SIG-M5 treated with dmso at 0.1 percent for 504 hours (cell line): ENCODE results near the gene BCL2.

Experiments used
- DNase-seq: peaks from one replicate; lab custom pipeline; 2025; ENCODE audit not compliant: unreplicated experiment; lab: John Stamatoyannopoulos, UW

BCL2 gene

DNA sequence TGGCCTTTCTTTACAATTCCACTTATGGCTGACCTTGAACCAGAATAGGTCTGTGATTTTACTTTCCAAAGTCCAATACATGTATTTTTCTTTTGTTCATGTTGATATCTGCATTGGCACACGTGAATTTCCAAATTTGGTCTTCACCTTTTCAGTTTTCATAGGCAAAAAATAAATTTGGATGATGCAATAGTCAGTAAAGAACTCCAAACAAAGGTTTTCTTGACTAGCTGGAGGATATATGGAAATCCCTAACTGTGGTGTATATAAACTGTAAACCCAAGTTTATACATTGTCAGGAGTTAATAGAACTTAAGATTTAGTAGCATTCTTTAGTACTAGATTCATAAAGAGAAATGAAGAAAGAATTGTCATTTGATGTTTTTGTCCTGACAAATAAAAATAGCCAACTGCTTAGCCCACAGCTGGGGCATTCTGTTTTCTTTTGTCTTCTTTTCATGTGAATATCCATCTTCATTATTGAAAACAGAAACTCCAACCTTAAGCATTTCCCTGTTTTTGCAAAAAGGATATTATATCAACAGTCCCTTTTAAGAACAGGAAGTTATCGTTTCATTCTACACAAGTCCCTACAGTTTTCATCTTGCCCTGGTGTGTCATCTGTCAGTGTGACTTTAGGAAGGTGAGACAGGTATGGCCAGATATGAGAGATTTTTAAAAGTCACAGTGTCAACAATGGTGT is 132.9 kb downstream of the BCL2 start:
- no peak for DNase-seq

DNA sequence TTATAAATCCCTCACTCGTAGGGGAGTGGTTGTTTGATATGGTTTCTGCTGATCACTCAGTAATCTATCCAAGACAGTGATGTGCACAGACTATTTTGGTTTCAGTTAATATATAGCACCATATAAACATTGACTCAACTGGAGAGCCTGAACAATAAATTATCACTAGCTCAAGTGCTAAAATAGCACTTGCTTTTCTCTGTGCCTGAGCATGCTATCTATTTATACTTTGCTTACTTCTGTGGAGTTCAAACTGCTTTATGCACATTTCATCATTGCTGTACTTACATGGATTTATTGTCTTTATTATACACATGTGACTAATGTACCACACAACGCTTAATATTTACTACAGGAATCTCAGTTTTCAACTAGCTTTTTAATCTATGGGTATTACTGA is 133.6 kb downstream of the BCL2 start:
- DNase-seq = no peak

DNA sequence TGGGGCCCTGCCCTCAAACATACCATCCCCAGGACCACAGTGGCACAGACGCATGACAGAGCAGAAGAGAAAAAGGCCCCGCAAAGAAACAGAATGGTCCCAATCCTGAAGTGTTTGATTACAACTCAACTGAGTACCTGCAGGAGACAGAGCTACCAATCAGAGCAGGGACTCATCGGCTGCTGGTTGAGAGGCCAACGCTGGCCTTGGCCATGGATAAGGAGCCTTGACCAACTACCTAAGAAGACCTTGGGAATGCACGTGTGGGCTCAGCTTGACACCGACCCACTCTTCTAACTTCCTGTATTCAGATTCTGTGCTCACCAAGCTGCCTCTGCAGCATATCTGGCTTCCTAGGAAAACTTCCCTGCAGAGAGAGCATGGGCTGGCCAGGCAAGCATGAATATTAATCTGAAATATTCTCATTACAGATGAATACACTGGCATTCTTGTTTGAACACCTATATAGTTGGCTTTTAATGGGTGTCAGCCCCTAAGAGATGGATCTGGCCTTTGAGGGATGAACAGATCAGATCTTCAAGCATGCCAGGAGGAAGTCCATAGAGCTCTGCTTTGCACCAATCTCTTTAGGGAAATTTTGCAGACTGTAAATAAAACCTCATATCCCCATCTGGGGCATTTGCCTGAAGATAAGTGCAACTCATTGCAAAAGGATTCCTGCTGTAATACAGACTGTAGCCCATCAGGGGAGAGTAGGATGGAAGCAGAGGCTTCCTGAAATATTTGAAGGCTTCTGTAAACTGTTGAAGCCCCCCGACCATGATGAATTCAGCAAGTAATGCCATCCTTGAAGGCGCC is 135.4 kb downstream of the BCL2 start:
- DNase-seq = no peak

DNA sequence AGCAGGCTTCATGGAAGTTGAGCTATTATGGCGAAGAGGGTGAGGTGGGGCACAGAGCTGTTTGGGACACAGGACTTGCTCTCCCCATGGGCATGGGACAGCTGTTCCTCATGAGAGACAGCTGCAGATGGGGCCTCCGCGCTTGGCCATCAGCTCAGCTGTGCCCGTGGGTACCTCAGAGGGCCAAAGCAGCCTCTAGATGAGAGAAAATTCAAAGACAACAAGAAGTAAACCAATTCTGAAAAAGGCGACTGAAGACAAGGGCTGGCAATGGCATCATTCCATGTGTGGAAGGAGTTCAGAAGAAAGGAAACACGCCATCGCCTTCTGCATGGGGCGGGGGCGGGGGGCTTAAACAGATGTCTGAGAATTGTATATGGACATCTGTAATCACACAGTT is 136.2 kb downstream of the BCL2 start:
- no peak for DNase-seq

DNA sequence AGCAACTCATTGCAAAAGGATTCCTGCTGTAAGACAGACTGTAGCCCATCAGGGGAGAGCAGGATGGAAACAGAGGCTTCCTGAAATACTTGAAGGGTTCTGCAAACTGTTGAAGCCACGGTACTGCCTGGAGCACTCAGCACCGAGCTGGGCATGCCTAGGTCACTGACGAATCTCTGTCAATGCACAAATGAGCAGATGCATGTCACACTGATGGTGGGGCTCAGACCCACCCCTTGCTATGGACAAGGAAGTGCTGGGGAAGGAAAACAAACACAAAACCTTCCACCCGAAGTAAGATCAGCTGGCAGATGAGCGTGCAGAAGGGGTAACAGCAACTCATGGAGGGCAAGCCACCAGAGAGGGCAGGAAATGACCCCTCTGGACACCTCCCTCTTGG is 136.7 kb downstream of the BCL2 start:
- no peak for DNase-seq

DNA sequence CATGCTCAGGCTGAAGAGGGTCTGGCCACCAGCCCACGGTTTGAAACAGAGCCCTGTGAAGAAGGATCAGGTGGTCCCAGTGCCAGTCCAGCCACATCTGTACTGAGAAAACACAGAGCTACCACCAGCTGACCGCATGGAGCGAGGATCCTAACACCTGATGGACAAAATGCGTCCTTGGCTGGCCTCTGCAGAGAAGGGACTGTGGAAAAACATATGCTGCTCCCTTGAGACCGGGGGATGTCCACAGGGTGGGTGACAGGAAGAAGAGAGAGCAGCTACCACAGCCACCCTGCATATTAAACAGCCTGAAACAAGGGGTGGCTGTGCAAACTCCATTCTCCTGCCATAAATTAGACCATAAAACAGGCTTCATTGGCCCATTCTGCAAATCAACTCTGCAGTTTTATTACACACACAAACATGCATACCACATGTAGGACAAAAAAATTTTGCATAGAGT is 137.2 kb downstream of the BCL2 start:
- no peak for DNase-seq

DNA sequence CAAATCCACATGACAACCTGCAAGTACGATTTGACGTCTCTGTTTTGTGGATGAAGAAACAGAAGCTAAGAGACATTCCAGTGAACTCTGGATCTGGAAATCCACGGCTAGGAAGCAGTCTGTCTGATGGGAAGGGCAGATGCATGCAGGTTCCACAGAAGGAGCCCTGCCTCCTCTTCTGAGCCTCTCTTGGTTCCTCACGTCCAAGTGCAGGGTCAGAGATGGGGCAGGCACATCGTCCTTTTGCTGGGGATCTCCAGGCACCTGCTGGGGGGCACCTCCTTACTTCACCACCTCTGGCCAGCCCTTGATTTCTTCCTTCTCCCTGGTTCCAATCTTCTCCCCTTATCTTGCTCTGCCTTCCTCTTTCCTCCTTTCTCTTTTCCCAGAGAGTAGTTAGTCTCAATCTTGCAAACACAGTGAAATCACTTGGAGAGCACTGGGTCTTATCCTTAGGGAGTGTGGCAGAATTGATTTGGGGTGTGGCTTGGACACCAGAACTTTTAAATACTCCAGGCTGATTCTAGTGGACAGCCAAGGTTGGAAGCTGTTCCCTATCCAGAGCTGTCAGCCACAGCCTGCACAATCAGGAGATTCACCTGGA is 137.8 kb downstream of the BCL2 start:
- DNase-seq = no peak

DNA sequence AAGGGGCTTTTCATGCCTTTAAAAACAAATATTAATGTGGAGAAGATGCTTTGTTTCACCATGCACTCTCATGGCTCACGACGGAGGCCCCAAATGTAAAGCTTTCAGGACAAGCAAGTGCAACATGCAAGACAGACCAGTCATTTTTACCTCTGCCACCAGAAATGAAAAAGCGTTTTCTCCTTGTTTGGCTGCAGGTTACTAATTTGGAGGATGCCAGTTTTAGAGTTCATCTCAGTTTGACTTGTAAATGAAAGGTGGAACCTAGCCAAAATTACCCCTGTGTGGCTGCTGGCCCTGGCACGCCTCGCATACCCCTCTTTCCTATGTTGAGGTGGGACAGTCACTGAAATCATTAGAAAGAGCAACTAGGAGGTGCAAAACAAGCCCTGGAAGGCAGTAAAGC is 138.6 kb downstream of the BCL2 start:
- no peak for DNase-seq

DNA sequence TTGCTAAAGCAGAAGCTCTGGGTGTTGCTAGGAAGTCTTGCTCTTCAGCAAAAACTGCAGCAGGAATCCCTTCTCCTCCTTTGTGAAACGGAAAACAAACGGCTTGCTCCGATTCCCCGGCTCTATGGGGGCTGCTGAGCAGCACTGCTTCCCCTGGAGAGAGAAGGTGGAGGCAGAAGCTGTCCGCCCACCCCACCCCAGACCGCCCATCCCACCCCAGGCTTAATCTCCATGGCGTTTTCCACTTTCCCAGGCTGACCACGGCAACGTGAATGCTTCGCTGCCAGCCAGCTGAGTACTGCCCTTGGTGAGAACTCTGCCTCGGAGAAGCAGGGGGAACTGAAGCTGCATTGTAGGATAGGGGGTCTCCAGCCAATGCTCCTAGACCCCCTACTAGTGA is 139.2 kb downstream of the BCL2 start:
- DNase-seq = no peak

DNA sequence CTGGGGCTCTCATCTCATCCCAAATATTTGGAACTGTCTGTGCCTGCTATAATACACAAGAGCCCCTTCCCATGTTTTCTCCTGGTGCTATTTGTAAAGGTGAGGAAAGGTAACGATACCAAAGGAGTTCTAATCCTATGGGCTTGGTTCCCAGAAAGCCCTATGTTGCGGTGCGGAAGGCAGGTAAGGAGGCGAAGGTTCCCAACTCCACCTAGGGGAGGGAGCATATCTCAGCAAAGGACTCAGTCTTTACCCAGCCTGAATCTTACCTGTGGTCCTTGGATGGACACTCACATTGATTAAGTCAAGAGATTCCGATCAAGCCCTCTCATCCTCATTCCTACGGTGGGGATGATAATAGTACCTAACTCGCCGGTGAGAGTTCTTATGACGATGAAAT is 140.1 kb downstream of the BCL2 start:
- no peak for DNase-seq

DNA sequence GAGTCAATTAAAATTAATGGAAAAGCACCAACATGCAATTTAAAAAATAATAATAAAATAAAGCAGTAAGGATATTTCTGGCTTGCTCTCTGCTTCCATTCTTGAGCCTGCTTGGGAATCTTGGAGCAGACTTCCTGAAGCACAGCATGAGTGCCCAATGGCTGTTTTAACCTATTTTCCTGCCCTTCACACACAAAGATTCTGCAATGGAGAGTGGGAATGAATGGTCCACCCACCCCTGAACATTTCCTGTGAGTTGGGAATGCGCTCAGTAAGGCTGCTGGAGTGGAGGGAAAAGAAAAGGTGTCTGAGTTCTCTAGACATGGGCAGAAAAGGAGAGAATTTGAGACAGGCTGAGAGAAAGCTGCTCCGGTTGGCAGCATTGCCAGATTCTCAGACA is 140.6 kb downstream of the BCL2 start:
- DNase-seq = no peak

DNA sequence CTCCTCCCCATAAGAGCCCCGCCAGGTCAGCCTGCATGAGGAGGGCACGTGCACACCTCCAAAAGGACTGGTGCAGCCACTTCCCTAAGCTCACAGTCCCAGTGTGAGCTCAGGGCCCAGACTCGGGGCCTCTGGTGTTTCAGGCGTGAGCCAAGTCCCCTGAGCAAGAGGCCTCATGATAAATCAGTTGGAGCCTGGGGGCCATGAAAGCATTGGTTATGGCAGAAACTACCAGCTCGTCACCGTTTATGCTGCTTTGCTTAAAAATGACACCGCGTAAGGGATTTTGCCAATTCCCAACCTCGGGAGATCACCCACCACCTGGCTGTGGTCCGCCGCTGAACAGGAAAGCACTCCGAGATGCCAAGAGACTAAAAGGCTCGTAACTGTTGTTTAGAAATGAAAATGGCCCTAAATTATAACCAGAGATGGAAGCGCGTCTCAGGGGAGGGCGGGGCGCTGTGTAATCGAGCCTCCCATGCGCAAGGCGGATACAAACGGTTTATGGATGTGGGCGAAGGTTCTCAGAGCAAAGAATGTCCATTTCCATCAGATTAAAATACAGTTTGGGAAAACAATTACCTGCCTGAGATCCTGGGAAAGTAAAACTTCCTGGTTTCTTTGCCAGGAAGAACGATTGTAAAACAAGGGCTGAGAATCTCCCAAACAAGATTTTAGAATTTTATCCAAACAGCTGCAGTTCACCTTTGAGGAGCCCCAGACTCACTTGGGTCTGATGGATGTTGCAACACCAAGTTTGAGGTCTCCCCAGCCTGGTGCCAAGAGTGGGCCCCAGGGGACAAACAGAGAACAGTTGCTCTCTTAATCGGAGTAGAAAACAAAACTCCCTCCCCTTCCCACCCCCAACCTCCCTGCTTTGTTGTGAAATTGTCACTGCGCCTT is 141.4 kb downstream of the BCL2 start:
- DNase-seq = peak; percentile 47

DNA sequence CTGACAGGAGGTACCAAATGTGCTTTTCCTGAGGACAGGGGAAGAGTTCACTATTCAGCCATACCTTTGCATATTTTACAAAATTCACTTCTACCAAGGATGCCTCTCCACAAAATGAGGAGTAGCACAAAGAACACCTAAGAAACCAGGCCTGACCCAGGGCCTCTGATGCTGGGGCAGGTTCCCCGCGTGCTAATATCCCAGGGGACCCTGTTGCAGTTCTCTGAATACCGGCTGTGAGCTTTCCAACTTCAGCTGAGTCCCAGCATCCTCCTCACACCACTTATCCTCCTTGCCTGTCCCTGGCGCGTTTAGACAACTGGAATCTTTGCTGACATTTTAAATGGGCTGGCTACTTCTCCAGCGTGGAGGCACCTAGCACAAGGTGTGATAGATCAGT is 142.3 kb downstream of the BCL2 start:
- no peak for DNase-seq

DNA sequence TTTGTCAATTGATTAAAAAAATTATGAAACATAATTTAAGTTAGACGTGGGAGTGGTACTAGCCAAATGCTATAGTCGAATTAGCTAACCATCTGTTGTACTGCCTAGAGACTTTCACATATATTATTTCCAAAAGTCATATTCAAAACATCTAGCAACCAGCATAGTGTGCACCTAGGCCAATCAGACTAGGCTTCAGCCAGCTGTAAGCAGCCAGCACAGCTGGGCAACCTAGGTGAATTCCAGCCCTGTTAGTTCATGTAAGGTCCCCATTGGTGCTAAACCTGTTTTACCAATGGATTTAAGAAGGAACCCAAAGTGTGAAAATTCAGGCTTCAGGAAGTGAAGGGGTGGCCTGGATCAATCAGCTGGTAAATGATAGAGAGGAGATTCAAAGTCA is 144.3 kb downstream of the BCL2 start:
- no peak for DNase-seq

DNA sequence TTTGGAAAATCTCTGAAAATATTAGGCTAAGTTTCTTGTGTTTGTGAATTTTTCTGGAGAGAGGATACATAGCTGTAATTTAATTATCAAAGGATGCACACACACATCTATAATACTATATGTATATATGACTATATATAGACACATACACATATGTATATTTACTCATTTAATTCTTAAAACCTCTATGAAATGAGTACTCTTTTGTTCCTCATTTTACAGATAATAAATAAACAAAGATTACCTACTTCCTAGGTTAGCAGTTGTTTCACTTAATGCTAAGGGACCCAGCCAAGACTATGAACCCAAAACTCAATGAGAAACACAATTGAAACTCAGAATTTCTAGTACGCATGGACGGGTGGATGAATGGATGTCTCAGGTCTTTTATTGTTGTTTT is 145.6 kb downstream of the BCL2 start:
- DNase-seq = no peak

DNA sequence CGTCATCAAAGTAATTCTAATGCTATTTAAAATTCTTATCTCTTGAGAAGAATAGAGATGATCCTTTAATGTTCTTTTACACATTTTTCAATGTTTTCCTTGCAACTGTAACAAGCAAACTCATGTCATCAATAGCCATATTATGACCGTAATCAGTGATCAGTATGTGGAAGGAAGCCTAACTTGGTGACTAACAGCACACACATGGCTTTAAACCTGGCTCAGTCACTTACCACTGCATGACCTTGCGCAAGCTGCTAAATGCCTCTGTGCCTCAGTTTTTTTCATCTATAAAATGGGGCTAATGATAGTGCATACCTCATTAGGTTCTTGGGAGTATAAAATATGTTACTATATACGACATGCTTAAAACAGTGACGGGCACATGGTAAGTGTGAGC is 149.7 kb downstream of the BCL2 start:
- DNase-seq = no peak

DNA sequence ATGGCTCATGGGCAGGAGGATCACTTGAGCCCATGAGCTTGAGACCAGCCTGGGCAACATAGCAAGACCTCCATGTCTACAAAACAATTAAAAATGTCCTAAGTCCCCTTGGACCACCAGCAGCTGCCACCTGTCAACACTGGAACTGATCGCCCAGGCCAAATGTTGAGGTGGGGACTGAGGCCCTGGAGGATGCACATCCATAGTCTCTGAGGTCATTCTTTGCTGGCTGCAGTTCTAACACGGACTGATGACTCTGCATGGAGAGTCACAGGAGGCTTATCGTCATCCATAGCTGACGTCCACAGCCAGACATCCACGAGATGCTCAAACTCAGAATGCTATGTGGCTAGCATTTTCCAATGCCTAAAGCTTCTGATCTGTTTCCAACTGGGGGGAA is 151.3 kb downstream of the BCL2 start:
- no peak for DNase-seq

DNA sequence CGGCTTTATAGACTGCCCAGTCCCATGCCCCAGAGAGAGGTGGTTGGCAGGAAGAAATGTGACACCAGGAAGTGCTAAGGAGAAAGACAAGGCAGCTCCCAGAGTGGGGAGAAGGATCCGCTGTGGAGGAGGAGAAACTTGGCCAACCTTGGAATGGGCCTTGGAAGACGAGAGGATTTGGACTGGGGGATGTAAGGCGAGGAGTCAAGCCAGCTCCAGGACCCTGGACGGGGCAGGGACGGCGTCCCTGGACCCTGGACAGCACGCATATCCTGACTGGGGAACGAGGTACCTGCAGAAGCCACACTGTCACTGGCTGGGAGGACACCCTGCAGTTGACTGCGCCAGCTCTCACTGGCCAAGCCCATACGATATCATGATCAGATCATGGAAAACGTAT is 153.4 kb downstream of the BCL2 start:
- no peak for DNase-seq

DNA sequence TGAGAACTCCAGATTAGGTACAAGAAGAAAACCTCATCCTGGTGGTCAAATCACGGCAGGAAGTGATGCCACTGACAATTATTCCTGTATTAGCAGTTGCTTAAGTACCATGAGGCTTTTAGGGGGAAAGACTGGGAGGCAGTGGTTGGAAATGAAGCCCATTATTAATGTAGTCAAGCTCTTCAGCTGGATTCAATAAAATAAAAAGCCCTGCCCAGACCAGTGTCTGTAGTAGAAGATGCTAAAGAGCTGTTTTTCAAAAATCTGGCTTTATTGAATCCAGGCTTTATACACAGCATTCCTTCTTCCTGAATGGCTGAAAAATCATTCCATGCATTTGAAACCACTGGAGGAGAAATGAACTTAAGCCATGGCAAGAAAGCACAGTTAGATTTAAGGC is 155.2 kb downstream of the BCL2 start:
- DNase-seq = no peak

DNA sequence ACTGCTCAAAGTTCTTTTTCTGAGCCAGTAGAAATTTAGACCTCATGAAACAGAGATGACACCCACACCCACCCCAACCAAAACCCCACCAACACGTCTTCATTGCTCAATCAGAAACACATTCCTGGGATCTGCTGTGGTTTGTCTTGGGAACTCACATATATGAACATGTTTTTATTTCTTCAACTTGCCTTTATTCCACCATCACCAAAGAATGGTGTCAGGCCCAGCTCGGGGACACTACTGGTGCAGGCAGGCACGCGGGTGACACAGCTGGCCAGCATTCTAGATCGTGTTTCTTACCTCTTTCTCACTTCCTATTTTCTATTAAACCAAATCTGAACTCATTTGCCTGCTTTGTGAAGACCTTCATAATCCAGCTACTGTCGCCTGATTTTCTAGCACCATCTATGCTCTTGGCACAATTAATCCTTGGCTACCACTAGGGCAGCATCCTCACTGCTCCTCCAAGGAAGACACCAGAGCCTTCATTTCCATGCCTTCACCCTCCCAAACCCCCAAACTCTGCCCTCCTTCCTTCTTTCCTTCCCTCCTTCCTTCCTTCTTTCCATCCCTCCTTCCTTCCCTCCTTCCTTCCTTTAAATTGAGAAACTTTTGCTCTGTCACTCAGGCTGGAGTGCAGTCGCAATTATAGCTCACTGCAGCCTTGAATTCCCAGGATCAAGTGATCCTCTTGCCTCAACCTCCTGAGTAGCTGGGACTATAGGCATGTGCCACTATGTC is 157.1 kb downstream of the BCL2 start:
- peak; percentile 49 for DNase-seq
